A549 (cell line): ENCODE data around the gene PLXNA3. TPM values are rescaled to one million over a fixed set of nuclear protein-coding genes. Genes with fewer than 3 reads are reported as not detected.

Experiments used
- ATAC-seq, 2 experiments: fragments of 200-7000 bp in 1 of 2; fragments of >200 bp in 1 of 2; cut with Nextera tagmentation in 1 of 2; cut with Tn5 transposase in 1 of 2; 3 replicates each; pipeline versions ENCODE4 v1.8.0 to v1.9.1; 2018 to 2020; ENCODE audit warnings: mild to moderate bottlenecking in 1 of 2, moderate library complexity in 1 of 2
- CTCF ChIA-PET: fragments of 300-600 bp; sonication (Branson Sonifier 250); formaldehyde crosslinking; extraction: SDS; loops from one replicate; lab custom pipeline; 2021; ENCODE audit warnings: antibody characterized with exemption, inconsistent platforms; lab: Yijun Ruan, JAX
- POLR2A ChIA-PET: fragments of 350-600 bp; formaldehyde crosslinking; extraction: SDS; loops from one replicate; lab custom pipeline; 2021; ENCODE audit warnings: antibody characterized with exemption, inconsistent platforms; lab: Yijun Ruan, JAX
- DNase-seq, 2 experiments: peaks; one replicate each; pipeline versions ENCODE4 v3.0.0 to v3.0.0-alpha.2; 2011 to 2016; ENCODE audit warnings: low read depth in 1 of 2, low spot score in 1 of 2
- FAIRE-seq: peaks from 2 replicates; lab custom pipeline; 2011; peaks lifted over from hg19 to GRCh38; lab: Jason Lieb, UNC
- H3K27ac ChIP-seq, 2 experiments: fragments of >200 bp; sonication (Bioruptor Twin); formaldehyde crosslinking; 3 replicates each; pipeline ENCODE4 v1.5.1; 2016 to 2017
- H3K4me1 ChIP-seq: fragments of >200 bp; sonication (Bioruptor Twin); formaldehyde crosslinking; 3 replicates; pipeline ENCODE4 v1.6.1; 2016
- H3K4me2 ChIP-seq: fragments of >200 bp; sonication (Bioruptor Twin); formaldehyde crosslinking; 3 replicates; pipeline ENCODE4 v1.6.1; 2016
- H3K4me3 ChIP-seq: fragments of >200 bp; sonication (Bioruptor Twin); formaldehyde crosslinking; 3 replicates; pipeline ENCODE4 v1.5.1; 2016
- H3K9me3 ChIP-seq: fragments of >200 bp; sonication (Bioruptor Twin); formaldehyde crosslinking; 3 replicates; pipeline ENCODE4 v1.6.1; 2016
- BHLHE40 ChIP-seq: IDR thresholded peaks from 2 replicates; pipeline ENCODE4 v1.6.1; 2012; ENCODE audit warnings: low read depth, low read length, inconsistent platforms
- CHD2 ChIP-seq: fragments of 150-350 bp; IDR thresholded peaks from 2 replicates; pipeline ENCODE4 v1.6.1; 2014; ENCODE audit warnings: low read length; ENCODE audit not compliant: partially characterized antibody
- CHD4 ChIP-seq: fragments of 200-600 bp; sonication (generic); IDR thresholded peaks from 2 replicates; pipeline ENCODE4 v1.6.1; 2016; ENCODE audit warnings: antibody characterized with exemption, mild to moderate bottlenecking, borderline replicate concordance
- E2F6 ChIP-seq: IDR thresholded peaks from 2 replicates; pipeline ENCODE4 v1.6.1; 2012; ENCODE audit warnings: low read depth, borderline replicate concordance
- ELK1 ChIP-seq: fragments of 150-350 bp; IDR thresholded peaks from 2 replicates; pipeline ENCODE4 v1.6.1; 2014; ENCODE audit warnings: low read depth, mild to moderate bottlenecking, low read length
- ESRRA ChIP-seq: fragments of 150-350 bp; IDR thresholded peaks from 2 replicates; pipeline ENCODE4 v1.6.1; 2014; ENCODE audit warnings: mild to moderate bottlenecking, low read length, borderline replicate concordance
- FOSL2 ChIP-seq, 2 experiments: fragments of 450-650 bp in 1 of 2; fragments of >200 bp in 1 of 2; sonication (Bioruptor Twin) in 1 of 2; formaldehyde crosslinking; IDR thresholded peaks; 2 replicates each; pipeline versions ENCODE4 v1.5.0 to v1.6.1; 2016 to 2020; ENCODE audit warnings: mild to moderate bottlenecking in 1 of 2, moderate library complexity in 1 of 2
- HDAC2 ChIP-seq: fragments of 200-600 bp; sonication (generic); IDR thresholded peaks from 2 replicates; pipeline ENCODE4 v1.6.1; 2016
- HEYL ChIP-seq: fragments of 250-450 bp; sonication (Bioruptor Pico); IDR thresholded peaks from 2 replicates; pipeline ENCODE4 v1.8.0; 2021; ENCODE audit warnings: mild to moderate bottlenecking, moderate library complexity
- HOXB5 ChIP-seq: fragments of 250-450 bp; sonication (Bioruptor Pico); IDR thresholded peaks from 2 replicates; pipeline ENCODE4 v1.5.0; 2020; ENCODE audit warnings: mild to moderate bottlenecking, moderate library complexity
- MYC ChIP-seq: IDR thresholded peaks from 2 replicates; pipeline ENCODE4 v1.6.1; 2012; ENCODE audit warnings: mild to moderate bottlenecking, inconsistent platforms, low read length, improper control_type of control experiment, borderline replicate concordance
- NFE2L2 ChIP-seq: fragments of 150-350 bp; conservative IDR thresholded peaks from 2 replicates; pipeline ENCODE4 v1.6.1; 2014; ENCODE audit warnings: low read length
- RAD21 ChIP-seq, 2 experiments: fragments of >200 bp in 1 of 2; sonication (Bioruptor Twin) in 1 of 2; formaldehyde crosslinking in 1 of 2; IDR thresholded peaks in 1 of 2; conservative IDR thresholded peaks in 1 of 2; 2 replicates in 1 of 2; 3 replicates in 1 of 2; pipeline ENCODE4 v1.6.1; 2012 to 2018; ENCODE audit warnings: inconsistent platforms in 1 of 2
- RCOR1 ChIP-seq: fragments of 150-350 bp; IDR thresholded peaks from 2 replicates; pipeline ENCODE4 v1.6.1; 2014; ENCODE audit warnings: antibody characterized with exemption, low read length, low read depth
- RNF2 ChIP-seq: fragments of 200-600 bp; sonication (generic); IDR thresholded peaks from 2 replicates; pipeline ENCODE4 v1.6.1; 2016; ENCODE audit warnings: low read depth, mild to moderate bottlenecking, antibody characterized with exemption, moderate library complexity, borderline replicate concordance
- SMC3 ChIP-seq: fragments of >200 bp; sonication (Bioruptor Twin); formaldehyde crosslinking; IDR thresholded peaks from 3 replicates; pipeline ENCODE4 v1.6.1; 2018; ENCODE audit warnings: inconsistent platforms
- TFCP2L1 ChIP-seq: fragments of 250-450 bp; sonication (Bioruptor Pico); IDR thresholded peaks from 2 replicates; pipeline ENCODE4 v1.5.0; 2021; ENCODE audit warnings: mild to moderate bottlenecking
- ZC3H11A ChIP-seq: fragments of 450-650 bp; IDR thresholded peaks from 2 replicates; pipeline ENCODE4 v1.6.1; 2014; ENCODE audit warnings: antibody characterized with exemption, mild to moderate bottlenecking
- ZFP36 ChIP-seq: fragments of 450-650 bp; IDR thresholded peaks from 2 replicates; pipeline ENCODE4 v1.6.1; 2014; ENCODE audit warnings: borderline replicate concordance; ENCODE audit not compliant: partially characterized antibody
- ZNF302 ChIP-seq: fragments of 250-450 bp; sonication (Bioruptor Pico); IDR thresholded peaks from 2 replicates; pipeline ENCODE4 v1.9.0; 2021; ENCODE audit warnings: inconsistent platforms, mild to moderate bottlenecking, moderate library complexity
- ZSCAN20 ChIP-seq: fragments of 250-450 bp; sonication (Bioruptor Pico); IDR thresholded peaks from 2 replicates; pipeline ENCODE4 v1.8.0; 2022; ENCODE audit warnings: mild to moderate bottlenecking, moderate library complexity
- WGBS: methylation state at CpG from one replicate; pipeline ENCODE4 v1.1.6; 2017; ENCODE audit errors: missing lambda C conversion rate; 5-methylcytosine and 5-hydroxymethylcytosine counted together
- polyA plus RNA-seq, 4 experiments: library from polyadenylated mRNA; depleted of rRNA in 3 of 4; stranded (reverse); fragments of >200 nt; fragmentation: RNase III in 1 of 4; extraction: RNeasy Plus Mini Kit Qiagen cat#74134 plus additional on column Dnase treatment in 1 of 4; gene quantifications; 2 replicates in 3 of 4; 3 replicates in 1 of 4; pipeline ENCODE4 v1.2.3, GENCODE V29; 2011 to 2017
- TF ChIP-seq, protein P1 (sequence below): fragments of 250-450 bp; sonication (Bioruptor Pico); IDR thresholded peaks from 2 replicates; pipeline ENCODE4 v1.5.0; 2021; ENCODE audit warnings: mild to moderate bottlenecking, moderate library complexity, borderline replicate concordance
- TF ChIP-seq, protein P2 (sequence below): IDR thresholded peaks from 2 replicates; pipeline ENCODE4 v1.6.1; 2012
- TF ChIP-seq, protein P3 (sequence below): fragments of >200 bp; sonication (Bioruptor Twin); formaldehyde crosslinking; IDR thresholded peaks from 3 replicates; pipeline ENCODE4 v1.6.1; 2016

PLXNA3 gene
- polyA plus RNA-seq, 2 of the 4 experiments (the other 2 are of a cell fraction) = 3.4 to 10.1 TPM

DNA sequence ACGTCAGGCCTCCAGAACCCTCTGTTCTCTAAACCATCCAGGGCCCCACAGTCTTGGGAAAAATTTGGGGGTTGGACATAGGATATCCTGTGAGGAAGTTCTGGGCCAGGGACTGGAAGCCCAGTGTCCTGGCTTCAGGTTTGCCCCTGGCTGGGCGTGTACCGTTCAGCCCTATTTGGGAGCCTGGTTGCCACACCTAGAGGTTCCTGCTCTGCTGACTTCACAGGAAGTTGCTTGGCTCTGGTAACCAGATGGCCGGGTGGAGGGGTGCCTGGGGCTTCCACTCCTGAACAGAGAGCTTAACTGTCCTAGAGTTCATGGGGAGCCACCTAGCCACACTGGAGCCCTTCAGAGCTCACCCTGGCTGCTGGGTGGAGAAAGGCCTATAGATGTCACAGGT lies 45.6 kb upstream of the PLXNA3 start:
- peak overlapping the region; percentile 89 for H3K4me3 ChIP-seq
- CTCF ChIA-PET = interaction anchor here (1.0 to 1.1 kb wide), 2 partner anchors 22 to 39 kb away, joined by 3 read pairs; no protein-coding TSS in a partner anchor
- POLR2A ChIA-PET = interaction anchor here (0.5 to 1.2 kb wide), 5 partner anchors 13 to 392 kb away, joined by 3 to 7 read pairs (median 3); partner anchors contain the start of genes ATP6AP1 and RPL10
- H3K4me1 ChIP-seq = peaks cover 28% of the 10 kb centered on the region
- FAIRE-seq (no peak), DNase-seq (no peak), ATAC-seq (no peak)
- peak overlapping the region; percentile 93 for H3K4me2 ChIP-seq
- 46% methylated on average over 3 of the region's 4 CpGs for WGBS
- H3K9me3 ChIP-seq = no peaks in the 10 kb centered on the region
- H3K27ac ChIP-seq = peak overlapping the region; percentile 96 to 100
- TF ChIP-seq HEYL (CRISPR knock-in tag) (no peak), ZSCAN20 (CRISPR knock-in tag) (no peak), RNF2 (no peak), BHLHE40 (no peak), FOSL2 (IDR thresholded peaks at IDR 0.05) (no peak), FOSL2 (CRISPR knock-in tag; IDR thresholded peaks at IDR 0.05) (no peak), E2F6 (no peak), TFCP2L1 (CRISPR knock-in tag) (no peak), SMC3 (no peak), RCOR1 (no peak)
- TF ChIP-seq, protein P1, sequence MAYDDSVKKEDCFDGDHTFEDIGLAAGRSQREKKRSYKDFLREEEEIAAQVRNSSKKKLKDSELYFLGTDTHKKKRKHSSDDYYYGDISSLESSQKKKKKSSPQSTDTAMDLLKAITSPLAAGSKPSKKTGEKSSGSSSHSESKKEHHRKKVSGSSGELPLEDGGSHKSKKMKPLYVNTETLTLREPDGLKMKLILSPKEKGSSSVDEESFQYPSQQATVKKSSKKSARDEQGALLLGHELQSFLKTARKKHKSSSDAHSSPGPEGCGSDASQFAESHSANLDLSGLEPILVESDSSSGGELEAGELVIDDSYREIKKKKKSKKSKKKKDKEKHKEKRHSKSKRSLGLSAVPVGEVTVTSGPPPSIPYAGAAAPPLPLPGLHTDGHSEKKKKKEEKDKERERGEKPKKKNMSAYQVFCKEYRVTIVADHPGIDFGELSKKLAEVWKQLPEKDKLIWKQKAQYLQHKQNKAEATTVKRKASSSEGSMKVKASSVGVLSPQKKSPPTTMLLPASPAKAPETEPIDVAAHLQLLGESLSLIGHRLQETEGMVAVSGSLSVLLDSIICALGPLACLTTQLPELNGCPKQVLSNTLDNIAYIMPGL (CRISPR knock-in tag) = no peak
- TF ChIP-seq, protein P2, sequence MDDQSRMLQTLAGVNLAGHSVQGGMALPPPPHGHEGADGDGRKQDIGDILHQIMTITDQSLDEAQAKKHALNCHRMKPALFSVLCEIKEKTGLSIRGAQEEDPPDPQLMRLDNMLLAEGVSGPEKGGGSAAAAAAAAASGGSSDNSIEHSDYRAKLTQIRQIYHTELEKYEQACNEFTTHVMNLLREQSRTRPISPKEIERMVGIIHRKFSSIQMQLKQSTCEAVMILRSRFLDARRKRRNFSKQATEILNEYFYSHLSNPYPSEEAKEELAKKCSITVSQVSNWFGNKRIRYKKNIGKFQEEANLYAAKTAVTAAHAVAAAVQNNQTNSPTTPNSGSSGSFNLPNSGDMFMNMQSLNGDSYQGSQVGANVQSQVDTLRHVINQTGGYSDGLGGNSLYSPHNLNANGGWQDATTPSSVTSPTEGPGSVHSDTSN = no peak

DNA sequence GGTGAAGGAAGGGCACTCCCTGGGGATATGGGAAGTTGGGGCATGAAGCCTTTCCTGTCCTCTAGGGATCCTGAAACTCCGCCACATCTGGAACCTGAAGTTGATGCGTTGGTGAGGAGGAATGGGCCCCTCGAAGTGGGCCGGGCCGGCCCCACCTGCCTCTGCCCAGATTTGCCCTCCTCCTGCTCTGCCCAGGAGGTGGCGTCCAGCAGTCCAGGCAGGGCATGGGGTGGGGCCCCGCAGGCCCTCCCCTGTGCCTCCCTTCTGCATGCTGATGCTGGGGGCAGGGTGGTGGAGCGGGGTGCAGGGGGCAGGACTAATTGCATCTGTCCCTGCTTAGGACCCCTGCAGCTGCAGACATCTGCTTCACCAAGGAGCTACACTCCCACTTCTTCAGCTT lies 44.9 kb upstream of the PLXNA3 start:
- Histone ChIP-seq H3K4me3 (no peak overlapping the region), H3K9me3 (no peaks in the 10 kb centered on the region), H3K4me2 (peak overlapping the region; percentile 93), H3K4me1 (peaks cover 28% of the 10 kb centered on the region), H3K27ac (no peak overlapping the region; a peak in 1 of 6 replicates)
- 85% methylated on average over 4 of the region's 8 CpGs for WGBS
- no peak for ATAC-seq
- POLR2A ChIA-PET = no interaction called here
- TF ChIP-seq RAD21 (conservative IDR thresholded peaks at IDR 0.05 in 1 of 2, IDR thresholded peaks at IDR 0.05 in 1 of 2) (no peak), CHD4 (no peak), ZNF302 (CRISPR knock-in tag) (no peak), ESRRA (no peak), MYC (no peak)
- CTCF ChIA-PET = interaction anchor here (1.0 to 2.2 kb wide), 2 partner anchors 14 to 39 kb away, joined by 3 to 5 read pairs; no protein-coding TSS in a partner anchor
- FAIRE-seq = no peak
- DNase-seq = no peak

DNA sequence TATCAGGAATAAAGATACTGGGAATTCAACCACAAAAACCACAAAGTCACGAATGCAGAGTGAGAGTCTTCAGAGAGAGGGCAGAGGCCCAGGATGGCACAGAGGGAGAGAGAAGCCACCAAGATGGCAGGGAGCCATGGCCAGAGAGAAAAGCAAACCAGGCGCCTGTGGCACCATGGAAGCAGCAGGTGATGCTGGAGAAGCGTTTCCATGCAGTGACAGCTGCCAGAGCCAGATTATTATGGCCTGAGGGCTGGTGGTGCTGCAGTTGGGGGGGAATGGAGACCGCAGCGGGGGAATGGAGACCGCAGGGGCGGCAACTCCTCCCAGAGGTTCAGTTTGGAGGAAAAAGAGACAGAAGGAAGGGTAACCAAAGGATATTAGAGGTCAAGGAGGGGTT lies 40.9 kb upstream of the PLXNA3 start:
- Histone ChIP-seq H3K27ac (no peak overlapping the region), H3K4me3 (no peak overlapping the region), H3K4me2 (no peak overlapping the region), H3K4me1 (peaks cover 9% of the 10 kb centered on the region), H3K9me3 (no peaks in the 10 kb centered on the region)
- ChIA-PET POLR2A (no interaction called here), CTCF (interaction anchor here (1.1 kb wide), 1 partner anchor 18 kb away, joined by 3 read pairs; no protein-coding TSS in a partner anchor)
- no peak for FAIRE-seq
- DNase-seq = no peak
- no peak for ATAC-seq
- 84% methylated on average over 7 of the region's 7 CpGs for WGBS
- TF ChIP-seq RAD21 (conservative IDR thresholded peaks at IDR 0.05 in 1 of 2, IDR thresholded peaks at IDR 0.05 in 1 of 2) (no peak), ZFP36 (no peak), CHD2 (no peak), HDAC2 (no peak), HOXB5 (no peak), ELK1 (no peak), NFE2L2 (no peak), ZC3H11A (no peak)
- TF ChIP-seq, protein P1 (CRISPR knock-in tag) = no peak
- TF ChIP-seq, protein P3, sequence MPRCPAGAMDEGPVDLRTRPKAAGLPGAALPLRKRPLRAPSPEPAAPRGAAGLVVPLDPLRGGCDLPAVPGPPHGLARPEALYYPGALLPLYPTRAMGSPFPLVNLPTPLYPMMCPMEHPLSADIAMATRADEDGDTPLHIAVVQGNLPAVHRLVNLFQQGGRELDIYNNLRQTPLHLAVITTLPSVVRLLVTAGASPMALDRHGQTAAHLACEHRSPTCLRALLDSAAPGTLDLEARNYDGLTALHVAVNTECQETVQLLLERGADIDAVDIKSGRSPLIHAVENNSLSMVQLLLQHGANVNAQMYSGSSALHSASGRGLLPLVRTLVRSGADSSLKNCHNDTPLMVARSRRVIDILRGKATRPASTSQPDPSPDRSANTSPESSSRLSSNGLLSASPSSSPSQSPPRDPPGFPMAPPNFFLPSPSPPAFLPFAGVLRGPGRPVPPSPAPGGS = no peak
